Measurements from ENCODE around the gene ZNF629.

- TF ChIP-seq EZH2 (IDR thresholded peaks at IDR 0.05) (no peak), POLR2AphosphoS5 (IDR thresholded peaks at IDR 0.05; ENCODE audit: low read depth, low read length) (peak; percentile 70), EZH2phosphoT487 (IDR thresholded peaks at IDR 0.05; ENCODE audit: borderline replicate concordance) (no peak), FOSL1 (IDR thresholded peaks at IDR 0.05; ENCODE audit: low read depth) (no peak), RAD21 (IDR thresholded peaks at IDR 0.05; ENCODE audit: low read depth) (no peak), CTCF (IDR thresholded peaks at IDR 0.05 in 2 of 3, conservative IDR thresholded peaks at IDR 0.05 in 1 of 3; ENCODE audit: borderline replicate concordance in 1 of 3, insufficient read depth in 1 of 3, low read depth in 2 of 3, low read length in 2 of 3) (no peak), MAX (IDR thresholded peaks at IDR 0.05) (no peak; the same call in 1 of the 2 replicates), POLR2A (IDR thresholded peaks at IDR 0.05; ENCODE audit: borderline replicate concordance, extremely low read depth, insufficient read depth, insufficient read length) (no peak), JUND (IDR thresholded peaks at IDR 0.05) (no peak), SIN3A (IDR thresholded peaks at IDR 0.05; ENCODE audit: low read depth) (no peak), REST (IDR thresholded peaks at IDR 0.05; ENCODE audit: low read depth) (no peak), ZFX (IDR thresholded peaks at IDR 0.05) (0 out of 2 replicates have a peak, but pooled peaks have one; percentile 4)
Measured at GRCh38 chr16:30786936-30787612, at the start of gene ZNF629.
